GM10248 (cell line): ENCODE measurements around the gene SOCS7.

Experiments used
- CTCF ChIA-PET: fragments of 300-600 bp; sonication (Branson Sonifier 250); formaldehyde crosslinking; extraction: SDS; loops from one replicate; lab custom pipeline; 2021; ENCODE audit warnings: antibody characterized with exemption; lab: Yijun Ruan, JAX
- POLR2A ChIA-PET: fragments of 350-650 bp; sonication (Branson Sonifier 250); formaldehyde crosslinking; extraction: SDS; loops from one replicate; lab custom pipeline; 2020; ENCODE audit warnings: antibody characterized with exemption; lab: Yijun Ruan, JAX
- DNase-seq: peaks from one replicate; pipeline ENCODE4 v3.0.0; 2012; ENCODE audit errors: extremely low spot score
- CTCF ChIP-seq: IDR thresholded peaks from 2 replicates; pipeline ENCODE4 v1.5.1; 2012; ENCODE audit warnings: mild to moderate bottlenecking, low read depth; ENCODE audit errors: extremely low read depth, missing control alignments, control extremely low read depth

Gene SOCS7

GRCh38 chr17:38452719-38453118, 101.1 kb downstream of the SOCS7 start:
- ChIA-PET CTCF (interaction anchor here (1.0 kb wide), 1 partner anchor 211 kb away, joined by 3 read pairs; no protein-coding TSS in a partner anchor), POLR2A (no interaction called here)
- DNase-seq: no peak
- TF ChIP-seq CTCF: no peak

- CTCF ChIA-PET: no interaction called here
Measured at GRCh38 chr17:38453951-38454421, 102.3 kb downstream of the SOCS7 start.

GRCh38 chr17:38454532-38454931, 102.9 kb downstream of the SOCS7 start:
- POLR2A ChIA-PET: no interaction called here
- DNase-seq: no peak
- CTCF ChIA-PET: interaction anchor here (2.0 kb wide), 1 partner anchor 11 kb away, joined by 8 read pairs; no protein-coding TSS in a partner anchor
- TF ChIP-seq CTCF: no peak

More at GRCh38 chr17:38453951-38454421, 102.3 kb downstream of the SOCS7 start:
- no peak for TF ChIP-seq CTCF
- no peak for DNase-seq
- POLR2A ChIA-PET: no interaction called here
